HUES48 (cell line): ENCODE measurements around the gene PSIP1.

Source experiments
- H3K27ac ChIP-seq: one replicate; pipeline ENCODE4 v1.7.0; 2013; ENCODE audit warnings: low read depth, low read length, inconsistent platforms
- H3K27me3 ChIP-seq: 2 replicates; pipeline ENCODE4 v1.6.1; 2013; ENCODE audit warnings: mild to moderate bottlenecking, low read length; ENCODE audit not compliant: control insufficient read depth, insufficient read depth
- H3K36me3 ChIP-seq: 2 replicates; pipeline ENCODE4 v1.6.1; 2013; ENCODE audit warnings: low read length; ENCODE audit not compliant: control insufficient read depth, insufficient read depth
- H3K4me1 ChIP-seq: 2 replicates; pipeline ENCODE4 v1.6.1; 2013; ENCODE audit warnings: mild to moderate bottlenecking, low read length; ENCODE audit not compliant: control insufficient read depth, insufficient read depth
- H3K4me3 ChIP-seq: 2 replicates; pipeline ENCODE4 v1.5.1; 2013; ENCODE audit warnings: mild to moderate bottlenecking, low read depth, low read length
- H3K9ac ChIP-seq: 2 replicates; pipeline ENCODE4 v1.6.1; 2013; ENCODE audit warnings: mild to moderate bottlenecking, low read depth, low read length, moderate library complexity
- H3K9me3 ChIP-seq: 2 replicates; pipeline ENCODE4 v1.6.1; 2013; ENCODE audit warnings: low read length; ENCODE audit not compliant: control insufficient read depth, insufficient read depth

Gene PSIP1

GRCh38 chr9:15501179-15501578 lies 9.6 kb downstream of the PSIP1 start:
- Histone ChIP-seq H3K9me3 (no peaks in the 10 kb centered on the region), H3K4me3 (no peak overlapping the region), H3K4me1 (no peaks in the 10 kb centered on the region), H3K9ac (no peak overlapping the region), H3K27ac (no peak overlapping the region), H3K27me3 (no peaks in the 10 kb centered on the region), H3K36me3 (peaks cover 99% of the 10 kb centered on the region)

DNA sequence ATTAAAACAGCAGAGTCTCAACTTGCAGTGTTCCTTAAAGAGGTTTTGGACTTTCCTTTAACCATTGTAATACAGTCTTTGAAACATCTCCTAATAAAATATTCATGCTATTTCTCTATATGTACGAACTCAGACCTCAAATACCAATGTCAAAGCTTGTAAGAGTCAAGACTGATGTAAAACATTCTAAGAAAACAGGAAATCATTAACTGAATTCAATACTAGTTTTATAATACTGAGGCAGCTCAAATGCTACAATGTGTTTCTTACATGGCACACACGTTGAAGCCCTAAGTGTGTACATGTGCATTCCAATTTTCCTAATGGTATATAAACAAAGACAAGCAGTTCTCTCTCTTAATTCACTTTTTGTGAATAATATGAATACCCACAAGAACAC lies 11.6 kb downstream of the PSIP1 start:
- no peak overlapping the region for H3K4me3 ChIP-seq
- H3K36me3 ChIP-seq, result peaks cover 98% of the 10 kb centered on the region
- H3K9ac ChIP-seq, result no peak overlapping the region
- H3K27ac ChIP-seq, result no peak overlapping the region
- H3K27me3 ChIP-seq, result no peaks in the 10 kb centered on the region
- H3K9me3 ChIP-seq, result 0 out of 2 replicates have a peak, but pooled peaks cover under 1% of the 10 kb centered on the region
- H3K4me1 ChIP-seq, result no peaks in the 10 kb centered on the region

DNA sequence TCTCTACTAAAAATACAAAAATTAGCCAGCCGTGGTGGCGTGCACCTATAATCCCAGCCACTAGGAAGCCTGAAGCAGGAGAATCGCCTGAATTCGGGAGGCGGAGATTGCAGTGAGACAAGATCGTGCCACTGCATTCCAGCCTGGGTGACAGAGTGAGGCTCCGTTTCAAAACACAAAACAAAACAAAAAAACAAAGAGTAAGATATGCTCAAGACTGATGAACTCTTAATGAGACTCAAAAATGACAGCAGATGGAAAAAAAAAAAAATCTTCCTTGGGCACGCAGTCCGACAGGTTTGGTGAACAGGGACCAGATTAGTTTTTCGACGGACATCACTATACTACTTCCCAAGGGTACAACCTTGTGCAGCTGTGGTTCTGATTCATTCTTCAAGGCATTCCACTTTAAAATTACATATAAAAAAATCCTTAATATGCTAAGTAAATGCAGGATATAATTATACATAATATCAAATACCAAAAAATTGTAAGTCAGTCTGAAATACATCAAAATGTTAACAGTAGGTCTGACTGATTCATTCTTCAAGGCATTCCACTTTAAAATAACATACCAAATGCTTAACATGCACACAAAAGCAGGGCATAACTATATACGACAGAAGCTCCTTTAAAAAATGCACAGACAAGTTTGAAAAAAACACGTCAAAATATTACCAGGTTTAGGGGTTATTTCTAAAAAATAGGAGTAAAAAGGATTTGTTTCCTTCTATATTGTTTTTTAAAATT lies 12.3 kb downstream of the PSIP1 start:
- H3K27me3 ChIP-seq, result no peaks in the 10 kb centered on the region
- no peak overlapping the region for H3K9ac ChIP-seq
- H3K4me1 ChIP-seq, result no peaks in the 10 kb centered on the region
- H3K9me3 ChIP-seq, result peaks cover 8% of the 10 kb centered on the region; the same call in 1 of the 2 replicates
- H3K4me3 ChIP-seq, result no peak overlapping the region
- H3K27ac ChIP-seq, result no peak overlapping the region
- H3K36me3 ChIP-seq, result peaks cover 98% of the 10 kb centered on the region

GRCh38 chr9:15492485-15493150 lies 18.2 kb downstream of the PSIP1 start:
- Histone ChIP-seq H3K27ac (no peak overlapping the region), H3K36me3 (peaks cover 95% of the 10 kb centered on the region), H3K4me1 (no peaks in the 10 kb centered on the region), H3K9ac (no peak overlapping the region), H3K27me3 (no peaks in the 10 kb centered on the region), H3K4me3 (no peak overlapping the region), H3K9me3 (peaks cover 20% of the 10 kb centered on the region)

DNA sequence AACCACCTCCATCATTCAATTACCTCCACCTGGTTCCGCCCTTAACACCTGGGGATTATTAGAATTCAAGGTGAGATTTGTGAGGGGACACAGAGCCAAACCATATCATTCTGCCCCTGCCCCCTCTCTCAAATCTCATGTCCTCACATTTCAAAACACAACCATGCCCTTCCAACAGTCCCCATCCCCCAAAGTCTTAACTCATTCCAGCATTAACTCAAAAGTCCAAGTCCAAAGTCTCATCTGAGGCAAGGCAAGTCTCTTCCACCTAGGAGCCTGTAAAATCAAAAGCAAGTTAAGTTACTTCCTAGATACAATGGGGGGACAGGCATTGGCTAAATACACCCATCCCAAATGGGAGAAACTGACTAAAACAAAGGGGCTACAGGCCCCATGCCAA lies 18.8 kb downstream of the PSIP1 start:
- no peaks in the 10 kb centered on the region for H3K27me3 ChIP-seq
- peaks cover 95% of the 10 kb centered on the region for H3K36me3 ChIP-seq
- no peak overlapping the region for H3K27ac ChIP-seq
- no peak overlapping the region for H3K9ac ChIP-seq
- no peak overlapping the region for H3K4me3 ChIP-seq
- H3K9me3 ChIP-seq, result peaks cover 20% of the 10 kb centered on the region
- H3K4me1 ChIP-seq, result no peaks in the 10 kb centered on the region

GRCh38 chr9:15485836-15486666 lies 24.7 kb downstream of the PSIP1 start:
- H3K36me3 ChIP-seq, result peaks cover 93% of the 10 kb centered on the region
- no peak overlapping the region for H3K9ac ChIP-seq
- no peaks in the 10 kb centered on the region for H3K4me1 ChIP-seq
- no peak overlapping the region for H3K4me3 ChIP-seq
- H3K9me3 ChIP-seq, result no peaks in the 10 kb centered on the region
- no peaks in the 10 kb centered on the region for H3K27me3 ChIP-seq
- H3K27ac ChIP-seq, result no peak overlapping the region

DNA sequence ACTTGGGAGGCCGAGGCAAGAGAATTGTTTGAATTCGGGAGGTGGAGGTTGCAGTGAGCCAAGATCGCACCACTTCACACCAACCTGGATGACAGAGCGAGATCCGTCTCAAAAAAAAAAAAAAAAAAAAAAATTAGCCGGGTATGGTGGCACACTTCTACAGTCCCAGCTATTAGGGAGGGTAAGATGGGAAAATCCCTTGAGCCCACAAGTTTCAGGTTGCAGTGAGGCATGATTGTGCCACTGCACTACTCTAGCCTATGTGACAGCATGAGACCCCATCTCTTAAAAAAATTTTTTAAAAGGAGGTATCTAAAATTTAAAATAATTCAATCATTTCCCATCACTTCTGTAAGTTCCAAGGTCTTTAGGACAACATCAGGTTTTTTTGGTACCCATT lies 26.0 kb downstream of the PSIP1 start:
- H3K4me1 ChIP-seq, result no peaks in the 10 kb centered on the region
- peaks cover 94% of the 10 kb centered on the region for H3K36me3 ChIP-seq
- H3K27ac ChIP-seq, result no peak overlapping the region
- no peaks in the 10 kb centered on the region for H3K27me3 ChIP-seq
- no peak overlapping the region for H3K4me3 ChIP-seq
- H3K9ac ChIP-seq, result no peak overlapping the region
- H3K9me3 ChIP-seq, result no peaks in the 10 kb centered on the region

GRCh38 chr9:15482146-15482545 lies 28.6 kb downstream of the PSIP1 start:
- H3K9me3 ChIP-seq, result no peaks in the 10 kb centered on the region
- H3K27ac ChIP-seq, result no peak overlapping the region
- no peaks in the 10 kb centered on the region for H3K4me1 ChIP-seq
- no peak overlapping the region for H3K9ac ChIP-seq
- peaks cover 96% of the 10 kb centered on the region for H3K36me3 ChIP-seq
- H3K27me3 ChIP-seq, result no peaks in the 10 kb centered on the region
- H3K4me3 ChIP-seq, result no peak overlapping the region

- Histone ChIP-seq H3K36me3 (peaks cover 96% of the 10 kb centered on the region), H3K27ac (no peak overlapping the region), H3K9me3 (no peaks in the 10 kb centered on the region), H3K4me1 (no peaks in the 10 kb centered on the region), H3K9ac (no peak overlapping the region), H3K27me3 (no peaks in the 10 kb centered on the region), H3K4me3 (no peak overlapping the region)
These were observed 30.7 kb downstream of the PSIP1 start for GRCh38 chr9:15480028-15480427.

DNA sequence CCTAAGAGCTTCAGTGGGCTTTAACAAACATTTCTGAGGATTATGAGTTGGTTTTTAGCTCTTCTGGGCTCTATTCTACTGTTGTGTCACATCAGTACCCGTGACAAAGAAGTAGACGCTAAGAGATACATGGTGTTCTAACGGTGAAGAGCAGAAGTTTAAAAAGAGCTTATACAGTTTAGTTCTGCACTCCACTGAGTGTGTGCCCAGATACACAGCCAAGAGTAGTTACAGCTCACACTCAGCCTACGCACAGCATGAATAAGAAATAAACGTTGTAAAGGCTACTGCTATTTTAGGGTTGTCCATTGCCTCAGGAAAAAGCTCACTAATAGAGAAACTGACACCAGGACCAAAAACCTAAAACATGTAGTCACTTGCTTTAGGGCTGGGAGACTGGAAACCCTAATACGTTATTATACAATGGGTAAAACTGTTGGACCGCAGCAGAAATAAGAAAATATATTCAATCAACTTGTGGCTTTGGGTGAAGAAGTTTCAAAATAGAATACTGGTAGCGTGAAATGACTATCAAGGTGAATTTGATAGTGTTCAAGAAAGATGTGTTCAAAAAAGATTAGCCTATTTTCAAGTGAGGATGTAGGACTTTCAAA lies 34.7 kb downstream of the PSIP1 start:
- Histone ChIP-seq H3K4me3 (no peak overlapping the region), H3K9ac (no peak overlapping the region), H3K36me3 (peaks cover 100% of the 10 kb centered on the region), H3K27ac (no peak overlapping the region), H3K9me3 (no peaks in the 10 kb centered on the region), H3K4me1 (no peaks in the 10 kb centered on the region), H3K27me3 (no peaks in the 10 kb centered on the region)
